HL-60/S4 treated with phorbol 12-myristate 13-acetate at 8.2 ng/mL for 4 days and 3 days (cell line): ENCODE measurements around the gene SLC9A8.
"Not testable (repeated sequence)": the region's sequence is repeated elsewhere in the genome, so short reads cannot be mapped to it uniquely, and the experiment has no call there.

Source experiments
- in situ Hi-C: fragments of 300-500 bp; cut with MboI; formaldehyde crosslinking; loops from 2 replicates; pipeline ENCODE4 v1.15.0; 2022; ENCODE audit warnings: low sequenced_read_pairs

SLC9A8 gene

GRCh38 chr20:49812507-49813304 is at the start of gene SLC9A8:
Gene SLC9A8, plus strand, starts transcription at chr20:49812828. Its CDS starts 95 bp downstream, at chr20:49812923.
- in situ Hi-C loops, result no loop called here

- in situ Hi-C loops, result no loop called here
These were observed 49.5 kb upstream of the SLC9A8 start for GRCh38 chr20:49762940-49763766.

GRCh38 chr20:49765413-49765736 is 47.3 kb upstream of the SLC9A8 start:
- in situ Hi-C loops, result no loop called here

GRCh38 chr20:49765846-49766541 is 46.6 kb upstream of the SLC9A8 start:
- in situ Hi-C loops, result no loop called here

- in situ Hi-C loops, result no loop called here
These were observed 45.6 kb upstream of the SLC9A8 start for GRCh38 chr20:49766979-49767521.

- in situ Hi-C loops, result no loop called here
These were observed 44.2 kb upstream of the SLC9A8 start for GRCh38 chr20:49768204-49769047.

- in situ Hi-C loops, result no loop called here
These were observed 43.5 kb upstream of the SLC9A8 start for GRCh38 chr20:49769048-49769581.

GRCh38 chr20:49770634-49771033 is 42.0 kb upstream of the SLC9A8 start:
- in situ Hi-C loops, result no loop called here

GRCh38 chr20:49774213-49774612 is 38.4 kb upstream of the SLC9A8 start:
- in situ Hi-C loops, result not testable (repeated sequence)

- in situ Hi-C loops, result no loop called here
These were observed 37.4 kb upstream of the SLC9A8 start for GRCh38 chr20:49775229-49775693.

- in situ Hi-C loops, result no loop called here
These were observed 32.7 kb upstream of the SLC9A8 start for GRCh38 chr20:49779972-49780371.

- in situ Hi-C loops, result no loop called here
These were observed 31.0 kb upstream of the SLC9A8 start for GRCh38 chr20:49781676-49782075.

GRCh38 chr20:49782439-49782838 is 30.2 kb upstream of the SLC9A8 start:
- in situ Hi-C loops, result not testable (repeated sequence)

GRCh38 chr20:49783021-49783995 is 29.3 kb upstream of the SLC9A8 start:
- in situ Hi-C loops, result not testable (repeated sequence)

- in situ Hi-C loops, result no loop called here
These were observed 28.3 kb upstream of the SLC9A8 start for GRCh38 chr20:49784291-49784690.

GRCh38 chr20:49785149-49785851 is 27.3 kb upstream of the SLC9A8 start:
- in situ Hi-C loops, result no loop called here

GRCh38 chr20:49785852-49786175 is 26.8 kb upstream of the SLC9A8 start:
- in situ Hi-C loops, result no loop called here

GRCh38 chr20:49786196-49786595 is 26.4 kb upstream of the SLC9A8 start:
- in situ Hi-C loops, result no loop called here
